ENCODE data around the gene GRM7.

Gene GRM7

GRCh38 chr3:7610634-7611033 is 749.7 kb downstream of the GRM7 start:
- Histone ChIP-seq H3K36me3 (replicated peaks; ENCODE audit: low read depth, low read length) (no peaks in the 10 kb centered on the region), H4K20me1 (ENCODE audit: insufficient read depth, low read length) (no peaks in the 10 kb centered on the region), H3K9ac (ENCODE audit: low read length) (no peak overlapping the region), H3K9me3 (ENCODE audit: insufficient read depth, low read length) (no peaks in the 10 kb centered on the region), H3K27me3 (ENCODE audit: low read depth, low read length) (no peaks in the 10 kb centered on the region), H3K4me2 (ENCODE audit: low read length) (no peak overlapping the region), H3K4me1 (ENCODE audit: low read length) (peaks cover 11% of the 10 kb centered on the region), H3K79me2 (ENCODE audit: low read length) (no peaks in the 10 kb centered on the region), H3K4me3 (ENCODE audit: low read length) (no peak overlapping the region), H3K27ac (ENCODE audit: low read length) (no peak overlapping the region), H2AFZ (ENCODE audit: low read depth, low read length) (no peak overlapping the region)
- TF ChIP-seq CTCF (IDR thresholded peaks at IDR 0.05; ENCODE audit: low read depth, low read length) (no peak), EZH2phosphoT487 (IDR thresholded peaks at IDR 0.05; ENCODE audit: low read depth) (no peak)

GRCh38 chr3:7615043-7615442 is 754.1 kb downstream of the GRM7 start:
- Histone ChIP-seq H3K4me3 (ENCODE audit: low read length) (peak overlapping the region; percentile 27; the same call in 1 of the 2 replicates), H3K4me1 (ENCODE audit: low read length) (peaks cover 11% of the 10 kb centered on the region), H3K79me2 (ENCODE audit: low read length) (no peaks in the 10 kb centered on the region), H3K27me3 (ENCODE audit: low read depth, low read length) (no peaks in the 10 kb centered on the region), H3K9me3 (ENCODE audit: insufficient read depth, low read length) (no peaks in the 10 kb centered on the region), H4K20me1 (ENCODE audit: insufficient read depth, low read length) (no peaks in the 10 kb centered on the region), H3K27ac (ENCODE audit: low read length) (peak overlapping the region; percentile 19; the same call in 1 of the 2 replicates), H3K4me2 (ENCODE audit: low read length) (peak overlapping the region; percentile 46), H3K36me3 (replicated peaks; ENCODE audit: low read depth, low read length) (no peaks in the 10 kb centered on the region), H3K9ac (ENCODE audit: low read length) (no peak overlapping the region), H2AFZ (ENCODE audit: low read depth, low read length) (no peak overlapping the region)
- TF ChIP-seq CTCF (IDR thresholded peaks at IDR 0.05; ENCODE audit: low read depth, low read length), result no peak
- TF ChIP-seq EZH2phosphoT487 (IDR thresholded peaks at IDR 0.05; ENCODE audit: low read depth), result no peak

- Histone ChIP-seq H3K4me1 (ENCODE audit: low read length) (peaks cover 11% of the 10 kb centered on the region), H3K79me2 (ENCODE audit: low read length) (no peaks in the 10 kb centered on the region), H3K4me3 (ENCODE audit: low read length) (no peak overlapping the region), H4K20me1 (ENCODE audit: insufficient read depth, low read length) (no peaks in the 10 kb centered on the region), H3K36me3 (replicated peaks; ENCODE audit: low read depth, low read length) (no peaks in the 10 kb centered on the region), H3K9ac (ENCODE audit: low read length) (no peak overlapping the region), H3K27ac (ENCODE audit: low read length) (no peak overlapping the region), H2AFZ (ENCODE audit: low read depth, low read length) (no peak overlapping the region), H3K4me2 (ENCODE audit: low read length) (no peak overlapping the region), H3K9me3 (ENCODE audit: insufficient read depth, low read length) (no peaks in the 10 kb centered on the region), H3K27me3 (ENCODE audit: low read depth, low read length) (no peaks in the 10 kb centered on the region)
- no peak for TF ChIP-seq CTCF (IDR thresholded peaks at IDR 0.05; ENCODE audit: low read depth, low read length)
- TF ChIP-seq EZH2phosphoT487 (IDR thresholded peaks at IDR 0.05; ENCODE audit: low read depth), result no peak
These were observed 757.7 kb downstream of the GRM7 start for GRCh38 chr3:7618606-7619005.

- H3K9ac ChIP-seq (ENCODE audit: low read length), result no peak overlapping the region
- H3K9me3 ChIP-seq (ENCODE audit: insufficient read depth, low read length), result no peaks in the 10 kb centered on the region
- H3K27ac ChIP-seq (ENCODE audit: low read length), result no peak overlapping the region
- H3K4me3 ChIP-seq (ENCODE audit: low read length), result no peak overlapping the region
- TF ChIP-seq CTCF (IDR thresholded peaks at IDR 0.05; ENCODE audit: low read depth, low read length), result no peak
- no peak for TF ChIP-seq EZH2phosphoT487 (IDR thresholded peaks at IDR 0.05; ENCODE audit: low read depth)
- H3K79me2 ChIP-seq (ENCODE audit: low read length), result no peaks in the 10 kb centered on the region
- H3K4me1 ChIP-seq (ENCODE audit: low read length), result peaks cover 2% of the 10 kb centered on the region
- no peaks in the 10 kb centered on the region for H4K20me1 ChIP-seq (ENCODE audit: insufficient read depth, low read length)
- H2AFZ ChIP-seq (ENCODE audit: low read depth, low read length), result no peak overlapping the region
- no peaks in the 10 kb centered on the region for H3K36me3 ChIP-seq (replicated peaks; ENCODE audit: low read depth, low read length)
- no peak overlapping the region for H3K4me2 ChIP-seq (ENCODE audit: low read length)
- no peaks in the 10 kb centered on the region for H3K27me3 ChIP-seq (ENCODE audit: low read depth, low read length)
These were observed 759.5 kb downstream of the GRM7 start for GRCh38 chr3:7620401-7620800.
